ENCODE data around the gene NTRK3.

GRCh38 chr15:88012688-88013087 is 243.9 kb downstream of the NTRK3 start:
- TF ChIP-seq SP1 (IDR thresholded peaks at IDR 0.05) (no peak), HDGF (IDR thresholded peaks at IDR 0.05; ENCODE audit: borderline replicate concordance) (no peak), TARDBP (IDR thresholded peaks at IDR 0.05) (no peak), FOXK2 (IDR thresholded peaks at IDR 0.05) (no peak), SUZ12 (IDR thresholded peaks at IDR 0.05) (no peak), PKNOX1 (IDR thresholded peaks at IDR 0.05) (no peak), BHLHE40 (IDR thresholded peaks at IDR 0.05; ENCODE audit: borderline replicate concordance) (no peak), ELF4 (IDR thresholded peaks at IDR 0.05) (no peak), NFRKB (IDR thresholded peaks at IDR 0.05) (no peak), ZNF384 (IDR thresholded peaks at IDR 0.05) (no peak), FOXA1 (IDR thresholded peaks at IDR 0.05) (no peak), FOXM1 (IDR thresholded peaks at IDR 0.05; ENCODE audit: borderline replicate concordance) (no peak)

Measured in HEK293T (cell line).